HG03571 (cell line): ENCODE measurements around the gene SCN5A.

Experiments used
- ATAC-seq: cut with Tn5 transposase; IDR thresholded peaks from one replicate; pipeline ENCODE4 v1.9.1; 2021; ENCODE audit not compliant: unreplicated experiment

The SCN5A gene

GRCh38 chr3:38648024-38648658, 1.3 kb downstream of the SCN5A start:
- no peak for ATAC-seq

DNA sequence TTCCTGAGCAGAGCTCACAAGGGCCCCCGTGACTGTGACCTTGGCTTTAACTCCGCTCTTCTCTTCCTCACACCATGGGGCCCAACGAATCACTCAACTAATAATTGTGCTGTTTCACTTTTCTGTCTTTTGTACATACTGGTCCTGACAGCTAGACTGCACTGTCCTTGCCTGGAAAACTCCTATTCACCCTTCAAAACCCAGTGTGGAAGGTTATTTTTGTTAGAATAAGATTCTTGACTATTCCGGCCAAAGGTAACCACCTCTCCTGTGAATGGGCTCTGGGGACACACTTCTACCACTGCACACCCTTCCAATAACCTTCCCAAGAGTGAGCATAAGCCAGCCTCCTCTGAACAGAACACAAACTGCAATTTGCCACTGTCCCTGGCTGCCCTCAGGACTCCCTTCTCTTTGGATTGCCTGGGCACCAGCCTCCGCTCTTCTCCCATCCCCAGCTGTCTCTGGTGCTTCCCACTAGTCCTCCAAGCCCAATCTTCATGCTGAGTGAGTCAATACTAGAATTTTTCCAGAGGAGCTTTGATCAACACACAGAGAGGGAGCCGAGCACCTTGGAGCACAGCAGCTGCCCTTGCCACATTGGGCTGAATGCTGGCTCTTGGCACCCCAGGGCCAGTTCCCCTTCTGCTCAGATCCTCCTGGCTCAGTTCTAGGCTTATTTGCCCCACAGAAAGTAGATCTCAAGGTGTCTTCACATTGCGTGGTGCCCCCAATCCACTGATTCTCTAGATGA, 2.1 kb downstream of the SCN5A start:
- ATAC-seq, result no peak

- ATAC-seq, result no peak
Observed at GRCh38 chr3:38646630-38647029, 2.9 kb downstream of the SCN5A start.

DNA sequence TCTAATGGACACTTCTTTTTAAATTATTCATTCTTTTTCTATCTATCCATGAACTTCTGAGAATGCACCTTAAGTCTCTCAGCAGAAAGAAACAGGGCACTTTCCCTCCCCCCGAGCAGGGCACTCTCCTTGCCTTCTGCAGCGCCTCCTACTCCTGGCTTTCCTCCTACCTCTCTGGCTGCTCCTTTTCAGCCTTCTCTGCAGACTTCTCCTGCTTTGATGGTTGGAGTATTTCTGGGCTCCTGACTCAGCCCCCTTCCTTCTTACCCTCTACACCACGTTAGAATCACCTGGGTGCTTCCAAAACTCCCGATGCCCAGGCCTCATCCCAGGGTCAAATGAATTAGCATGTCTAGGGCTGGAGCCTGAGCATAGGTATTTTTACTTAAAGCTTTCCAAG, 3.4 kb downstream of the SCN5A start:
- ATAC-seq, result no peak

DNA sequence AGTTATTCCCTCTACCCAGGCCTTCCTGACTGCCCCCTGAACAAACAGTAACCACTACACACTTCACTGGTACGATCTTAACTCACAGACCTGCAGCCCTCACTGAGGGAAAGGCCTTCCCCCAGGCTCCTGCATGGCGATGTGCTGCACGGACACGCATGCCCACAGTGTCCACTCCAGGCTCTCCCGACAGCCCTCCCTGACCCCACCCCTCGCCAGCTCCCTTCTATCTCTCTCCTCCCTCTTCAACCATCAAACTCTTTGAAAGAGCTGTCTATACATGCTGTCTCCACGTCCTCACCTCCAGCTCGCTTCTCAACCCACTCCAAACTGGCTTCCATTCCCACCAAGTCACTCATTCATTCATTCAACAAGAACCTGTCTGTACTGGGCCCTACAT, 3.9 kb downstream of the SCN5A start:
- no peak for ATAC-seq

- ATAC-seq, result no peak
Observed at GRCh38 chr3:38645076-38645475, 4.4 kb downstream of the SCN5A start.

- ATAC-seq, result no peak
Observed at GRCh38 chr3:38644662-38645053, 4.8 kb downstream of the SCN5A start.

DNA sequence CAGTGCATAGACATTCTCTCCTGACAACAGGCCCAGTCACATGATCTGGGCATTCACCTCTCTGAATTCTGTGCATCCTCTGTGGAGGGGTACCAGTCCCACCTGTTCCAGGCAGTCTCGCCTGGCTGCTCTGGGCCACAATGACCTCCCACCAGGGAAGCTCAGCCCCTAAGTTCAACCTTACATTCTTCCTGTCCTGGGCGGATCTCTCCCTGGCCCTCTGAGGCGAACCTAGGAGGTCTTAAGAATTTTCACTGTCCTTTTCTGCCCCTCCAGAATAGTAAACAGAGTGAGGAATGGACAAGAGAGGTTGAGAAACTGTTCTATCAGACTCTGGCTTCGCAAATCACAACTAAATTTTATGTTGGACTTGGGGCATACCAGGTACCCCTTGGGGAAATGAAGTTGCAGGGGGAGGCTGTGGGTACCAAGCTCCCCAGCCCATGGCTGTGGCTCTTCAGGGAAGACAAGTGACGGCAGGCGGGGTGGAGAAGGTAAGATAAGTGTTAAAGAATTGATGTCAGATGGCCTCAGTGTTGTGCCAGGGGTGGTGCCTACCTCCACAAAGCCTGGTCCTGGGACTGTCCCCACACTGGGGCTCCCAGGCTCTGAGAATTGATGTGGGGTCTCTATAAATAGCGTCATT, 5.3 kb downstream of the SCN5A start:
- ATAC-seq, result no peak

- ATAC-seq, result no peak
Observed at GRCh38 chr3:38643592-38643991, 5.9 kb downstream of the SCN5A start.

GRCh38 chr3:38643090-38643489, 6.4 kb downstream of the SCN5A start:
- ATAC-seq, result no peak

GRCh38 chr3:38641461-38642110, 7.9 kb downstream of the SCN5A start:
- ATAC-seq, result no peak

- ATAC-seq, result no peak
Observed at GRCh38 chr3:38640661-38641452, 8.6 kb downstream of the SCN5A start.

- ATAC-seq, result no peak
Observed at GRCh38 chr3:38638354-38638753, 11.1 kb downstream of the SCN5A start.

DNA sequence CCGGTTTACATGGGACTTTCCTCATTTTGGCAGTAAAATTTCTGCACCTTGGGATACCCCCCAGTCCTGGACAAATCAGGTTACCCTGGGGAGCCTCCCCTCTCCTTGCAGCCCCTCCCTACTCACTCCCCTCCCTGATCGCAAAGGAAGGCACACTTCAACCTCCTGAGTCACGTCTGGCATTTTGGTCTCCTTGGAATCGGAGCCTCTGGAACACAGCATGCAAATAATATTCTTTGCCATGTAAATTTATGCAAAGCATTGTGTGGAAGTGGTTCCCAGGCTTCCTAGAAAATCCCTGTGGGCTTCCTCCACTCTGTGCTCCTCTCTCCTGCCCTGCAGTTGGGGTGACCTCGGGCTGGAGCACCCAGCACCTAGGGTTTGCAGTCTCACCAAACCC, 11.6 kb downstream of the SCN5A start:
- ATAC-seq, result no peak

DNA sequence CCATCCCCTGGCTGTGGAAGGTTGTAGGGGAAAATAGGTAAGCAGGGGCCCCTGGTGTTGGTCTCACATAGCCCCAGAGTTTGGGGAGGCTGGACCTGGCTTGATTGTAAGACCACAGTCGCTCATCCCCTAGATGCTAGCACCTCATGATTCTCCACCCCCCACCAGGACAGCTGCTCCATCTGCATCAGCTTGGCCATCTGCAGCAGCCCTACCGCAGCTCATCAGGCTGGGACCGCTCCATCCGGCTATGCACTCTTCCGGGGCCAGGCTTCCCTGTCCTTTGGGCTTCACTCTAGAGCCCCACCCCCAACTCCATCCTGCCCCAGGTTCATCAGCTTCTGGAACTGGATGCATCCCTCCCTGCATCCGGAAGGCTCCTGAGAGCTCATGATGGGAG, 12.6 kb downstream of the SCN5A start:
- ATAC-seq, result no peak

- no peak for ATAC-seq
Observed at GRCh38 chr3:38636464-38636863, 13.0 kb downstream of the SCN5A start.

GRCh38 chr3:38634111-38634510, 15.4 kb downstream of the SCN5A start:
- no peak for ATAC-seq

- ATAC-seq, result no peak
Observed at GRCh38 chr3:38632989-38633388, 16.5 kb downstream of the SCN5A start.

DNA sequence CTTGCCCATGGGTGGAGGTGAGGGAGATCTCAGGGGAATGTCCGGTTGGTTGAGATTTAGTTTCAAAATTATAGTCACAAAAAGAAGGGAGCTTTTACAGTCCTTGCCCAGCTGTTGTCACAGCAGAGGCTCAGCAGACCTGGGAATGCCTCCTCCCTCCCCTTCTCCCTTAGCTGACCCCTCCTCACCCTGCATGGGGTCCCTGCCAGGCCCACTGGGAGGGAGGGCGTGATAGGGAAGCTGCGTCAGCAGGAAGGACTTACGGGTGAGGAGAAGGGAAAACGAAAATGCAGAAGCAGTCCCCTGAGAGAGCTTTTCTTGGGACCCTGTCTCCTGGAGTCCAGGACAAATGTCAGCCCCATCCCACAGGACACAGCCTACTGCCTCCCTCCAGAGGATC, 18.9 kb downstream of the SCN5A start:
- no peak for ATAC-seq

GRCh38 chr3:38630070-38630469, 19.4 kb downstream of the SCN5A start:
- no peak for ATAC-seq

DNA sequence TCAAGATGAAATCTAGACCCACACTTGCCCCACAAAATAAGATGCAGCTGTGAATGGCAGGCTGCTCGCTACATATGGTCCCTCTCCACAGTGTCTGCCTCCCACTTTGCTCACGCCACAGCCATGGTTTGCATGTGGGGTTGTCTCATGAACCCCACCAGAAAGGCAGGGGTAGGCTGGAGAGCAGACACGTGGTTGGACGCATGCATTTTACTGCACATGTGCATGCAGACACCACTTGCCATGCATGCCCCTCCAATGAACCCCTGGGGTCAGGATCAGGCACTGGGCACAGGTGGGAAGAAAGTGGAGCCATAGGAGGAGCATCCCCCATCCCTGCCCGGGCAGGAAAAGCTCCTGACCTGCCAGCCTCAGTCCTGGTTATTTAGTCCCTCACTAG, 20.7 kb downstream of the SCN5A start:
- no peak for ATAC-seq
